MCF 10A (cell line): ENCODE results near the gene HABP2. TPM values are rescaled to one million over a fixed set of nuclear protein-coding genes. Genes with fewer than 3 reads are reported as not detected.

Experiments
- BruUV-seq: library from RNA; stranded (reverse); fragments of 400-500 nt; replicated peaks from 2 replicates; lab custom pipeline; 2021; lab: Mats Ljungman, UMichigan
- CTCF ChIA-PET: fragments of 300-600 bp; sonication (Branson Sonifier 250); formaldehyde crosslinking; extraction: SDS; loops from one replicate; lab custom pipeline; 2021; ENCODE audit warnings: antibody characterized with exemption, inconsistent platforms; lab: Yijun Ruan, JAX
- POLR2A ChIA-PET: fragments of 300-600, 350-650 bp; sonication (Branson Sonifier 250); formaldehyde crosslinking; extraction: SDS; loops from one replicate; lab custom pipeline; 2020; ENCODE audit warnings: antibody characterized with exemption, inconsistent platforms; lab: Yijun Ruan, JAX
- DNase-seq: peaks from one replicate; pipeline ENCODE4 v3.0.0-alpha.2; 2018; ENCODE audit not compliant: unreplicated experiment
- H3K27ac Mint-ChIP-seq: one replicate; pipeline ENCODE4 v1.8.0; 2022; ENCODE audit warnings: mild to moderate bottlenecking, low read depth, mixed read lengths; ENCODE audit not compliant: unreplicated experiment
- H3K27me3 Mint-ChIP-seq: one replicate; pipeline ENCODE4 v1.8.0; 2022; ENCODE audit warnings: mixed read lengths; ENCODE audit not compliant: insufficient read depth, unreplicated experiment
- H3K36me3 Mint-ChIP-seq: one replicate; pipeline ENCODE4 v1.8.0; 2022; ENCODE audit warnings: mild to moderate bottlenecking, moderate library complexity, mixed read lengths; ENCODE audit not compliant: insufficient read depth, unreplicated experiment
- H3K4me1 Mint-ChIP-seq: one replicate; pipeline ENCODE4 v1.8.0; 2022; ENCODE audit warnings: mixed read lengths; ENCODE audit not compliant: insufficient read depth, unreplicated experiment
- H3K4me3 Mint-ChIP-seq: one replicate; pipeline ENCODE4 v1.8.0; 2022; ENCODE audit warnings: mild to moderate bottlenecking, moderate library complexity, mixed read lengths; ENCODE audit not compliant: unreplicated experiment
- H3K9me3 Mint-ChIP-seq: one replicate; pipeline ENCODE4 v1.8.0; 2022; ENCODE audit warnings: mixed read lengths; ENCODE audit not compliant: unreplicated experiment
- CTCF ChIP-seq: fragments of 200-600 bp; IDR thresholded peaks from one replicate; pipeline ENCODE4 v1.8.0; 2022; ENCODE audit warnings: antibody characterized with exemption, mild to moderate bottlenecking; ENCODE audit not compliant: unreplicated experiment
- intact Hi-C: fragments of 100-400 bp; cut with micrococcal nuclease; formaldehyde crosslinking; loops from 2 replicates; pipeline ENCODE4 v1.14.1; 2022
- total RNA-seq: library from RNA; stranded (reverse); gene quantifications from 2 replicates; pipeline ENCODE4 v1.2.3, GENCODE V29; 2022

The HABP2 gene
- total RNA-seq, 1 experiment from 2014 or later, result not detected

GRCh38 chr10:113522460-113522859, 30.4 kb upstream of the HABP2 start:
- TF ChIP-seq CTCF, result no peak
- Mint-ChIP-seq H3K27ac (no peak overlapping the region), H3K27me3 (peaks cover 41% of the 10 kb centered on the region), H3K9me3 (no peaks in the 10 kb centered on the region), H3K4me3 (no peak overlapping the region), H3K36me3 (no peaks in the 10 kb centered on the region), H3K4me1 (no peaks in the 10 kb centered on the region)
- no peak for DNase-seq
- no TSS peak for BruUV-seq
- ChIA-PET CTCF (interaction anchor here (0.7 to 3.6 kb wide), 11 partner anchors 13 to 1048 kb away, joined by 3 to 13 read pairs (median 3); no protein-coding TSS in a partner anchor), POLR2A (no interaction called here)
- intact Hi-C loops, result loop anchor here (5.0 kb wide), 1 partner anchor 70 kb away; no protein-coding TSS in a partner anchor

- intact Hi-C loops, result loop anchor here (5.0 kb wide), 1 partner anchor 71 kb away; no protein-coding TSS in a partner anchor
- H3K4me3 Mint-ChIP-seq, result no peak overlapping the region
- H3K36me3 Mint-ChIP-seq, result no peaks in the 10 kb centered on the region
- H3K27me3 Mint-ChIP-seq, result peaks cover 41% of the 10 kb centered on the region
- DNase-seq, result no peak
- no peak for TF ChIP-seq CTCF
- BruUV-seq, result no TSS peak
- no peaks in the 10 kb centered on the region for H3K9me3 Mint-ChIP-seq
- no peaks in the 10 kb centered on the region for H3K4me1 Mint-ChIP-seq
- CTCF ChIA-PET, result interaction anchor here (0.6 to 3.1 kb wide), 8 partner anchors 13 to 1048 kb away, joined by 3 to 13 read pairs (median 3); no protein-coding TSS in a partner anchor
- POLR2A ChIA-PET, result no interaction called here
- no peak overlapping the region for H3K27ac Mint-ChIP-seq
These were observed 29.8 kb upstream of the HABP2 start for GRCh38 chr10:113523071-113523470.

- no peak overlapping the region for H3K4me3 Mint-ChIP-seq
- no peak for DNase-seq
- BruUV-seq, result no TSS peak
- no peaks in the 10 kb centered on the region for H3K4me1 Mint-ChIP-seq
- POLR2A ChIA-PET, result no interaction called here
- H3K9me3 Mint-ChIP-seq, result no peaks in the 10 kb centered on the region
- CTCF ChIA-PET, result interaction anchor here (0.8 to 1.2 kb wide), 3 partner anchors 13 to 803 kb away, joined by 3 read pairs; no protein-coding TSS in a partner anchor
- peaks cover 44% of the 10 kb centered on the region for H3K27me3 Mint-ChIP-seq
- H3K27ac Mint-ChIP-seq, result no peak overlapping the region
- H3K36me3 Mint-ChIP-seq, result no peaks in the 10 kb centered on the region
- TF ChIP-seq CTCF, result no peak
- intact Hi-C loops, result loop anchor here (5.0 kb wide), 1 partner anchor 71 kb away; no protein-coding TSS in a partner anchor
These were observed 29.2 kb upstream of the HABP2 start for GRCh38 chr10:113523628-113524027.

GRCh38 chr10:113524120-113524519, 28.7 kb upstream of the HABP2 start:
- peaks cover 47% of the 10 kb centered on the region for H3K27me3 Mint-ChIP-seq
- POLR2A ChIA-PET, result no interaction called here
- CTCF ChIA-PET, result interaction anchor here (0.8 to 1.5 kb wide), 4 partner anchors 70 to 1049 kb away, joined by 3 to 4 read pairs (median 3); no protein-coding TSS in a partner anchor
- H3K4me3 Mint-ChIP-seq, result no peak overlapping the region
- intact Hi-C loops, result loop anchor here (5.0 kb wide), 1 partner anchor 72 kb away; no protein-coding TSS in a partner anchor
- no peak overlapping the region for H3K27ac Mint-ChIP-seq
- DNase-seq, result peak; percentile 18
- H3K4me1 Mint-ChIP-seq, result no peaks in the 10 kb centered on the region
- no TSS peak for BruUV-seq
- TF ChIP-seq CTCF, result no peak
- no peaks in the 10 kb centered on the region for H3K36me3 Mint-ChIP-seq
- H3K9me3 Mint-ChIP-seq, result no peaks in the 10 kb centered on the region
